ENCODE results near the gene ASPA. TPM values are rescaled to one million over a fixed set of nuclear protein-coding genes. Genes with fewer than 3 reads are reported as not detected.

ASPA gene
- total RNA-seq, 1 donor from 2014 or later: not detected

DNA sequence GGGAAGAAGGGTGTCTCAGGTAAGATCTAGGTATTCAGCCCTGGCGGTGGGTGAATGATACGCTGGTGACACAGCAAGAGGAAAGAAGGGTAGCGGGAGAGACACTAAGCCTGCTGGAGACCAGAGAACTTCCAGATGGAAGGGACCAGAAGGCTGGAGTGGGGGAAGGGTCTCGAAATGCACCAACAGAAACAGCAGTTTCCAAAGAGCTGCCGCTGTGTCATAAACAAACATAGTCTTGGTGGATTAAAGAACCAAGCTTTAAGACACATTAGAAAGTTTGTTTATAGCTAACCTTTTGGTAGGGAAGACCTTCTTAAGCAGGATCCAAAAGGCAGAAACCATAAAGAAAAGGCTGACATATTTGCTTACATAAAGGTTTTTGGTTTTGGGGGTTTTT lies 60.9 kb downstream of the ASPA start:
- FAIRE-seq (no peak), DNase-seq (ENCODE audit: low read depth) (no peak)
- Mint-ChIP-seq H3K4me3 (ENCODE audit: unreplicated experiment) (no peak overlapping the region), H3K27me3 (ENCODE audit: low read depth, unreplicated experiment) (peaks cover 23% of the 10 kb centered on the region), H3K4me1 (ENCODE audit: low read depth, unreplicated experiment) (no peaks in the 10 kb centered on the region), H3K27ac (ENCODE audit: unreplicated experiment) (no peak overlapping the region), H3K36me3 (ENCODE audit: low read depth, unreplicated experiment) (no peaks in the 10 kb centered on the region), H3K9me3 (ENCODE audit: unreplicated experiment) (peaks cover 5% of the 10 kb centered on the region)
- Histone ChIP-seq H3K4me2 (ENCODE audit: low read length) (no peak overlapping the region), H3K4me1 (ENCODE audit: insufficient read depth, low read length) (no peaks in the 10 kb centered on the region), H3K27ac (ENCODE audit: low read depth, low read length) (no peak overlapping the region), H3K9ac (ENCODE audit: low read length) (no peak overlapping the region), H4K20me1 (ENCODE audit: insufficient read depth, low read length) (no peaks in the 10 kb centered on the region), H3K27me3 (ENCODE audit: insufficient read depth, low read length) (peaks cover 3% of the 10 kb centered on the region), H3K79me2 (ENCODE audit: insufficient read depth, low read length) (no peaks in the 10 kb centered on the region), H2AFZ (ENCODE audit: low read depth, low read length) (no peak overlapping the region), H3K4me3 (ENCODE audit: insufficient read depth, low read depth, low read length) (no peak overlapping the region), H3K36me3 (ENCODE audit: insufficient read depth, low read length) (no peaks in the 10 kb centered on the region), H3K9me3 (ENCODE audit: insufficient read depth, low read depth, low read length) (no peaks in the 10 kb centered on the region)
- no peak for TF ChIP-seq EZH2 (IDR thresholded peaks at IDR 0.05; ENCODE audit: insufficient read depth, low read length)
- TF ChIP-seq, protein P1, sequence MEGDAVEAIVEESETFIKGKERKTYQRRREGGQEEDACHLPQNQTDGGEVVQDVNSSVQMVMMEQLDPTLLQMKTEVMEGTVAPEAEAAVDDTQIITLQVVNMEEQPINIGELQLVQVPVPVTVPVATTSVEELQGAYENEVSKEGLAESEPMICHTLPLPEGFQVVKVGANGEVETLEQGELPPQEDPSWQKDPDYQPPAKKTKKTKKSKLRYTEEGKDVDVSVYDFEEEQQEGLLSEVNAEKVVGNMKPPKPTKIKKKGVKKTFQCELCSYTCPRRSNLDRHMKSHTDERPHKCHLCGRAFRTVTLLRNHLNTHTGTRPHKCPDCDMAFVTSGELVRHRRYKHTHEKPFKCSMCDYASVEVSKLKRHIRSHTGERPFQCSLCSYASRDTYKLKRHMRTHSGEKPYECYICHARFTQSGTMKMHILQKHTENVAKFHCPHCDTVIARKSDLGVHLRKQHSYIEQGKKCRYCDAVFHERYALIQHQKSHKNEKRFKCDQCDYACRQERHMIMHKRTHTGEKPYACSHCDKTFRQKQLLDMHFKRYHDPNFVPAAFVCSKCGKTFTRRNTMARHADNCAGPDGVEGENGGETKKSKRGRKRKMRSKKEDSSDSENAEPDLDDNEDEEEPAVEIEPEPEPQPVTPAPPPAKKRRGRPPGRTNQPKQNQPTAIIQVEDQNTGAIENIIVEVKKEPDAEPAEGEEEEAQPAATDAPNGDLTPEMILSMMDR (IDR thresholded peaks at IDR 0.05; ENCODE audit: insufficient read depth, low read depth, low read length): no peak

DNA sequence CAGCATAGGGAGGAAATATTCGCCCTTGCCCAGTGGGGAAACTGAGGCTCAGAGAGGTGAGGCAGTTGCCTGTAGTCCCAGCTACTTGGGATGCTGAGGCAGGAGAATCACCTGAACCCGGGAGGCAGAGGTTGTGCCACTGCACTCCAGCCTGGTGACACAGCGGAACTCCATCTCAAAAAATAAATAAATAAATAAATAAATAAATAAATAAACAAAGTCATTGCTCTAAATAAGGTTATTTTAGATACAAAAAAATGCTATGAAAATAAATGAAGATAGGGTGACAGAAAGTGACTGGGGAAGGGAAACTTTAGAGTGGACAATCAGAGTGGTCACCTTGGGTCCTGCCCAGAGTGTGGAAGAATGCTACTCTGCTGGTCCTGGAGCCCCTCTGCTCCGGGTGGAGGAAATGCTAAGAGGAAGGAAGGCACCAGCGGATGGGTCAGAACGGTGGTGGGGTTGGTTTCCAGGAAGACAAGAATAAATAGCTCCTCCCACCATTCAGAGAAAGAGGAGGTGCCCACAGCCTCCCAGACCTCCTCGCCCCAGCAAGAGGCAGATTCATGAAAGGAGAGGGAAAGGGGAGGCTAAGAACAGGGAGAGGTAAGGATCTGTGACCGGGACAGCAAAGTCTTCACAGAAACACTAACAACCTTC lies 64.2 kb downstream of the ASPA start:
- peaks cover 8% of the 10 kb centered on the region for H3K9me3 Mint-ChIP-seq (ENCODE audit: unreplicated experiment)
- Histone ChIP-seq H3K4me2 (ENCODE audit: low read length) (no peak overlapping the region), H2AFZ (ENCODE audit: low read depth, low read length) (no peak overlapping the region), H3K4me1 (ENCODE audit: insufficient read depth, low read length) (no peaks in the 10 kb centered on the region), H3K36me3 (ENCODE audit: insufficient read depth, low read length) (no peaks in the 10 kb centered on the region), H3K27ac (ENCODE audit: low read depth, low read length) (no peak overlapping the region), H3K9ac (ENCODE audit: low read length) (no peak overlapping the region), H3K4me3 (ENCODE audit: insufficient read depth, low read depth, low read length) (no peak overlapping the region), H3K9me3 (ENCODE audit: insufficient read depth, low read depth, low read length) (no peaks in the 10 kb centered on the region), H4K20me1 (ENCODE audit: insufficient read depth, low read length) (no peaks in the 10 kb centered on the region), H3K79me2 (ENCODE audit: insufficient read depth, low read length) (no peaks in the 10 kb centered on the region), H3K27me3 (ENCODE audit: insufficient read depth, low read length) (peaks cover 5% of the 10 kb centered on the region)
- no peak overlapping the region for H3K4me3 Mint-ChIP-seq (ENCODE audit: unreplicated experiment)
- no peak overlapping the region for H3K27ac Mint-ChIP-seq (ENCODE audit: unreplicated experiment)
- TF ChIP-seq, protein P1 (IDR thresholded peaks at IDR 0.05; ENCODE audit: insufficient read depth, low read depth, low read length): no peak
- no peak for TF ChIP-seq EZH2 (IDR thresholded peaks at IDR 0.05; ENCODE audit: insufficient read depth, low read length)
- FAIRE-seq (no peak), DNase-seq (ENCODE audit: low read depth) (no peak)
- H3K4me1 Mint-ChIP-seq (ENCODE audit: low read depth, unreplicated experiment): no peaks in the 10 kb centered on the region
- no peaks in the 10 kb centered on the region for H3K36me3 Mint-ChIP-seq (ENCODE audit: low read depth, unreplicated experiment)
- peaks cover 28% of the 10 kb centered on the region for H3K27me3 Mint-ChIP-seq (ENCODE audit: low read depth, unreplicated experiment)

DNA sequence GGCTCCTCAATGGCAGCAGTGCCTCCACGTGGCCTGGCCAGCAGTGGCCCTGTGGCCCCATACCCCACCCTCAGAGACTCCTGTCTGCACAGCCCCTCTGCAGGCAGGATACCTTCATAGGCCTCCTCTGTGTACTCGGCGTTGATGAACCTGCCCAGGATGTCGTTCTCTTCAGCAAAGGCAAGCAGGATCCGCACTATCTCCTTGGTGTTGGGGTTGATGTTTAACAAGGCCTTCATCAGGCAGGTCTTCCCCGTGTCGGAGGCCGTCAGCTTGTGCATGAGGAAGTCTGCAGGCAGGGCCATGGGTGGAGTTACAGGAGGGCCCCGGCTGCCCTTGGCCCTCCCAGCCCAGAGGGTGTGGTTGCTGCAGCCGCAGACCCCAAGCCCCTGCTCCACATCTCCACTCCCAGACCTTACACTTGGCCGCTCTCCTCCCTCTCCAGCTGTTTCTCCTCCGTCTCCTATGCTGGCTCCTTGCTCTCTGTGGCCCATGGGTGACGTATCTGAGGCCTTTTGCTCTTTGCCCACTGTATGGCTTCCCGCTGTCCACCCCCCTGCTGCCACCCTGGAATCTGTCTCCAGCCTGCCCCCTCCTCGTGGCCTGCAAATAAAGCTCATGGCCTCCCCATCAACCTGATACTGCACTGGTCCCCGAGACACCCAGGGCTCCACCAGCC lies 66.8 kb downstream of the ASPA start:
- no peak overlapping the region for H3K27ac ChIP-seq (ENCODE audit: low read depth, low read length)
- no peaks in the 10 kb centered on the region for H4K20me1 ChIP-seq (ENCODE audit: insufficient read depth, low read length)
- H3K4me3 Mint-ChIP-seq (ENCODE audit: unreplicated experiment): no peak overlapping the region
- H3K4me2 ChIP-seq (ENCODE audit: low read length): no peak overlapping the region
- peaks cover 5% of the 10 kb centered on the region for H3K27me3 ChIP-seq (ENCODE audit: insufficient read depth, low read length)
- no peaks in the 10 kb centered on the region for H3K36me3 ChIP-seq (ENCODE audit: insufficient read depth, low read length)
- H3K9me3 Mint-ChIP-seq (ENCODE audit: unreplicated experiment): peaks cover 8% of the 10 kb centered on the region
- no peak overlapping the region for H3K4me3 ChIP-seq (ENCODE audit: insufficient read depth, low read depth, low read length)
- no peaks in the 10 kb centered on the region for H3K79me2 ChIP-seq (ENCODE audit: insufficient read depth, low read length)
- no peaks in the 10 kb centered on the region for H3K4me1 ChIP-seq (ENCODE audit: insufficient read depth, low read length)
- DNase-seq (ENCODE audit: low read depth) (no peak), FAIRE-seq (no peak)
- no peaks in the 10 kb centered on the region for H3K4me1 Mint-ChIP-seq (ENCODE audit: low read depth, unreplicated experiment)
- H3K36me3 Mint-ChIP-seq (ENCODE audit: low read depth, unreplicated experiment): no peaks in the 10 kb centered on the region
- no peak for TF ChIP-seq EZH2 (IDR thresholded peaks at IDR 0.05; ENCODE audit: insufficient read depth, low read length)
- TF ChIP-seq, protein P1 (IDR thresholded peaks at IDR 0.05; ENCODE audit: insufficient read depth, low read depth, low read length): no peak
- H2AFZ ChIP-seq (ENCODE audit: low read depth, low read length): no peak overlapping the region
- H3K9ac ChIP-seq (ENCODE audit: low read length): no peak overlapping the region
- H3K27me3 Mint-ChIP-seq (ENCODE audit: low read depth, unreplicated experiment): peaks cover 26% of the 10 kb centered on the region
- H3K9me3 ChIP-seq (ENCODE audit: insufficient read depth, low read depth, low read length): no peaks in the 10 kb centered on the region
- H3K27ac Mint-ChIP-seq (ENCODE audit: unreplicated experiment): no peak overlapping the region
